Measurements from ENCODE around the gene SPACA7.

DNA sequence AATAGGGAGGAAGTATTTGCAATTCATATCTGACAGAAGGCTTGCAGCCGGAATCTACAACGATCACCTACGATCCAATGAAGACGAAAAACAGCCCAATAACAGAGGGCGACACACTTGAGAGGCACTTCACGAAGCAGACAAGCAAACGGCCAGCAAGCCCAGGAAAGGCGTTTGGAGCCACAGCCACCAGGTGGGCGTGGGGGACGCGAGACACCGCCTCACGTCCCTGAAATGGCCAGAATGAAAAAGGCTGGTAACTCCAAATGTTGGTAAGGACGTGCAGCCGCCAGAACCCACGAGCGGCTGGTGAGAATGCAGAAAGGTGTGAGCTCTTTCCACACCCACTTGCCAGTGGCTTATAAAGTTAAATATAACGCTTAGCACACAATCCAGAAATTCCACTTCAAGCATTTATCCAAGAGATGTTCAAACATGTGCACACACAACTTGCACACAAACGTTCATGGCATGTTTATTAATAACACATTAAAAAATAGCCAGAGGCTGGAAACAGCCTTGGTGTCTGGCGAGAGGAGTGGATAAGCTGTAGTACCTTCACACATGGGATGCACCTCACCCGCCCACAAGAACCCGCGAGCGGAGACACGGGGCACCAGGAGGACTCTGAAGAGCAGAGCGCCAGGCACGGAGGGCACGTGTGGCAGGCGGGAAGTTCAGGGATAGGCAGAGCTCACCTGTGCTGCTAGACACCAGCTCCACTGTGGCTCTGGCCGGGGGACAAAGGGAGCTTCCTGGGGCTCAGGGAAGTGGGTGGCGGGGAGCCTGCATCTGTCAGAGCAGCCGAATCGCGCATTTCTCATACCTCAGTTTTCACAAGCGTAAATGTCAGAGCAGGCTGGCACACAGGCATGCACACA, 89.3 kb downstream of the SPACA7 start:
- TF ChIP-seq, protein P1, sequence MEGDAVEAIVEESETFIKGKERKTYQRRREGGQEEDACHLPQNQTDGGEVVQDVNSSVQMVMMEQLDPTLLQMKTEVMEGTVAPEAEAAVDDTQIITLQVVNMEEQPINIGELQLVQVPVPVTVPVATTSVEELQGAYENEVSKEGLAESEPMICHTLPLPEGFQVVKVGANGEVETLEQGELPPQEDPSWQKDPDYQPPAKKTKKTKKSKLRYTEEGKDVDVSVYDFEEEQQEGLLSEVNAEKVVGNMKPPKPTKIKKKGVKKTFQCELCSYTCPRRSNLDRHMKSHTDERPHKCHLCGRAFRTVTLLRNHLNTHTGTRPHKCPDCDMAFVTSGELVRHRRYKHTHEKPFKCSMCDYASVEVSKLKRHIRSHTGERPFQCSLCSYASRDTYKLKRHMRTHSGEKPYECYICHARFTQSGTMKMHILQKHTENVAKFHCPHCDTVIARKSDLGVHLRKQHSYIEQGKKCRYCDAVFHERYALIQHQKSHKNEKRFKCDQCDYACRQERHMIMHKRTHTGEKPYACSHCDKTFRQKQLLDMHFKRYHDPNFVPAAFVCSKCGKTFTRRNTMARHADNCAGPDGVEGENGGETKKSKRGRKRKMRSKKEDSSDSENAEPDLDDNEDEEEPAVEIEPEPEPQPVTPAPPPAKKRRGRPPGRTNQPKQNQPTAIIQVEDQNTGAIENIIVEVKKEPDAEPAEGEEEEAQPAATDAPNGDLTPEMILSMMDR (IDR thresholded peaks at IDR 0.05; ENCODE audit: insufficient read depth, low read length) = no peak
- TF ChIP-seq GABPA (IDR thresholded peaks at IDR 0.05; ENCODE audit: low read depth) (no peak), POLR2AphosphoS5 (IDR thresholded peaks at IDR 0.05; ENCODE audit: low read depth) (no peak)

Data from HL-60 (cell line).